Mesenteric fat pad (tissue), 1 donor: Measurements from ENCODE around the gene LY6G6F. TPM values are rescaled to one million over a fixed set of nuclear protein-coding genes. Genes with fewer than 3 reads are reported as not detected.

Experiments used
- DNase-seq: peaks from one replicate; pipeline ENCODE4 v3.0.0-alpha.2; 2020; ENCODE audit warnings: low spot score
- long read RNA-seq: library from polyadenylated mRNA; unstranded; transcript quantifications from one replicate; pipeline ENCODE4 v2.0.0, GENCODE V29; 2020
- total RNA-seq: library from RNA; stranded (reverse); fragmentation: NEBNext Ultra II Directional; extraction: Animal tissue kit (Norgen Biotek cat#: 25700); gene quantifications from one replicate; pipeline ENCODE4 v1.2.1, GENCODE V29; 2021
- donor health status: DM: yes; HTN: yes; CAD: no.

LY6G6F gene
- not detected for total RNA-seq
- long read RNA-seq: 0 reads

GRCh38 chr6:31706599-31706998 is at the start of gene LY6G6F:
Gene LY6G6F, plus strand, starts transcription at chr6:31706866. Its CDS starts 41 bp downstream, at chr6:31706907.
- DNase-seq: no peak

- no peak for DNase-seq
Observed at GRCh38 chr6:31657406-31658157, 49.1 kb upstream of the LY6G6F start.

GRCh38 chr6:31658158-31658688 is 48.4 kb upstream of the LY6G6F start:
- no peak for DNase-seq

GRCh38 chr6:31658983-31659648 is 47.5 kb upstream of the LY6G6F start:
- no peak for DNase-seq

GRCh38 chr6:31659649-31660380 is 46.9 kb upstream of the LY6G6F start:
- DNase-seq: no peak

GRCh38 chr6:31660381-31661261 is 46.0 kb upstream of the LY6G6F start, which contains the start of gene C6orf47:
Gene C6orf47, minus strand, starts transcription at chr6:31660778. Its CDS starts 831 bp downstream, at chr6:31659947.
- peak; percentile 96 for DNase-seq

GRCh38 chr6:31661262-31662123 is 45.2 kb upstream of the LY6G6F start:
- no peak for DNase-seq

GRCh38 chr6:31662124-31662723 is 44.4 kb upstream of the LY6G6F start:
- DNase-seq: no peak

- no peak for DNase-seq
Observed at GRCh38 chr6:31663126-31663960, 43.3 kb upstream of the LY6G6F start.

- no peak for DNase-seq
Observed at GRCh38 chr6:31663961-31664789, 42.5 kb upstream of the LY6G6F start.

GRCh38 chr6:31664790-31665500 is 41.7 kb upstream of the LY6G6F start, which contains the start of gene GPANK1:
Gene GPANK1, minus strand, starts transcription at chr6:31664997. Its CDS starts 519 bp downstream, at chr6:31664478.
- DNase-seq: peak; percentile 93

- peak; percentile 98 for DNase-seq
Observed at GRCh38 chr6:31665501-31666336, 40.9 kb upstream of the LY6G6F start, which contains the start of gene CSNK2B. Gene CSNK2B, plus strand, starts transcription at chr6:31666080. Its CDS starts 752 bp downstream, at chr6:31666832.

- DNase-seq: no peak
Observed at GRCh38 chr6:31666337-31666965, 40.2 kb upstream of the LY6G6F start.

- DNase-seq: no peak
Observed at GRCh38 chr6:31669676-31670075, 37.0 kb upstream of the LY6G6F start, which contains the start of gene LY6G5B. Gene LY6G5B, plus strand, starts transcription at chr6:31669976. Its CDS starts 975 bp downstream, at chr6:31670951.
